ENCODE measurements around the gene PSD4. TPM values are rescaled to one million over a fixed set of nuclear protein-coding genes. Genes with fewer than 3 reads are reported as not detected.
A peak's percentile ranks its signal among the peaks of the same experiment; 100 is the strongest.

Gene PSD4
- total and polyA plus RNA-seq, 2 of the 4 experiments (the other 2 are of a cell fraction) = 0.36 to 0.70 TPM

GRCh38 chr2:113212245-113213060, 38.7 kb downstream of the PSD4 start:
- Histone ChIP-seq H2AK9ac (replicated peaks; ENCODE audit: low read depth, low read length, poor library complexity) (peak overlapping the region; percentile 31), H3K23ac (ENCODE audit: low read depth, low read length) (no peak overlapping the region), H3K9me1 (ENCODE audit: insufficient read depth, low read length) (peaks cover 11% of the 10 kb centered on the region), H3K4me1 (ENCODE audit: control insufficient read depth, insufficient read depth, low read length) (peaks cover 15% of the 10 kb centered on the region), H2AFZ (replicated peaks; ENCODE audit: low read length, poor library complexity) (peak overlapping the region; percentile 69), H2BK120ac (ENCODE audit: low read depth, low read length) (peak overlapping the region; percentile 28), H4K8ac (ENCODE audit: low read depth in 2 of 2, low read length in 2 of 2) (peak overlapping the region; percentile 49 to 77; a peak in 3 of 4 replicates), H4K20me1 (ENCODE audit: insufficient read depth, low read length) (no peaks in the 10 kb centered on the region), H3K4me2 (ENCODE audit: low read depth, low read length) (no peak overlapping the region), H4K91ac (ENCODE audit: insufficient read depth, low read depth, low read length) (peak overlapping the region; percentile 77), H3K4me3 (ENCODE audit: insufficient read depth, low read depth, low read length) (no peak overlapping the region), H3K9me3 (ENCODE audit: control insufficient read depth, insufficient read depth, low read length) (no peaks in the 10 kb centered on the region), H3K27me3 (ENCODE audit: control insufficient read depth, insufficient read depth, low read length) (no peaks in the 10 kb centered on the region; the same call in 1 of the 2 replicates), H3K4ac (ENCODE audit: low read depth, low read length) (peak overlapping the region; percentile 90; the same call in 1 of the 2 replicates), H3K14ac (replicated peaks; ENCODE audit: low read depth, low read length) (peak overlapping the region; percentile 13; the same call in 1 of the 2 replicates), H2BK20ac (ENCODE audit: low read depth, low read length) (peak overlapping the region; percentile 33; the same call in 1 of the 2 replicates), H3K18ac (ENCODE audit: low read depth, low read length) (no peak overlapping the region), H3K27ac (ENCODE audit: insufficient read depth, low read length) (no peak overlapping the region), H2BK15ac (ENCODE audit: low read depth, low read length) (no peak overlapping the region; the same call in 2 of the 3 replicates), H3K36me3 (ENCODE audit: control insufficient read depth, insufficient read depth, low read length) (no peaks in the 10 kb centered on the region), H3K56ac (ENCODE audit: extremely low read depth, insufficient read depth, low read length) (no peak overlapping the region), H4K5ac (ENCODE audit: low read depth, low read length) (0 out of 2 replicates have a peak overlapping the region, but pooled peaks have one; percentile 28), H2BK5ac (ENCODE audit: low read depth, low read length, poor library complexity, severe bottlenecking) (no peak overlapping the region), H3K9ac (ENCODE audit: low read depth, low read length) (no peak overlapping the region), H3K79me1 (ENCODE audit: low read depth in 1 of 2, low read length in 2 of 2) (no peaks in the 10 kb centered on the region), H2AK5ac (ENCODE audit: low read depth, low read length) (peak overlapping the region; percentile 27; the same call in 1 of the 2 replicates)
- ChIA-PET CTCF (interaction anchor here (0.7 to 1.9 kb wide), 4 partner anchors 14 to 158 kb away, joined by 3 to 8 read pairs (median 4); no protein-coding TSS in a partner anchor), POLR2A (ENCODE audit: unreplicated experiment) (no interaction called here)
- intact Hi-C loops (cut with micrococcal nuclease) (no loop called here), dilution Hi-C loops (cut with HindIII; ENCODE audit: low sequenced_read_pairs, unreplicated experiment) (no loop called here), in situ Hi-C loops (cut with MboI; ENCODE audit: low sequenced_read_pairs) (no loop called here)
- no peak for TF ChIP-seq RFX5 (IDR thresholded peaks at IDR 0.05; ENCODE audit: low read depth, low read length)
- no peak for TF ChIP-seq SMC3 (IDR thresholded peaks at IDR 0.05; ENCODE audit: low read depth, low read length)
- no peak for TF ChIP-seq NFE2L2 (IDR thresholded peaks at IDR 0.05; ENCODE audit: low read depth, low read length)
- TF ChIP-seq MXI1 (IDR thresholded peaks at IDR 0.05; ENCODE audit: borderline replicate concordance, low read depth, low read length) = no peak
- no peak for TF ChIP-seq MAZ (IDR thresholded peaks at IDR 0.05; ENCODE audit: borderline replicate concordance, low read depth, low read length)
- no peak for TF ChIP-seq CEBPB (IDR thresholded peaks at IDR 0.05; ENCODE audit: low read depth, low read length)
- no peak for TF ChIP-seq MAFK (IDR thresholded peaks at IDR 0.05; ENCODE audit: low read depth, low read length)
- TF ChIP-seq RCOR1 (IDR thresholded peaks at IDR 0.05; ENCODE audit: insufficient replicate concordance, low read length) = no peak
- TF ChIP-seq USF2 (IDR thresholded peaks at IDR 0.05; ENCODE audit: low read depth, low read length) = no peak
- no peak for TF ChIP-seq RAD21 (IDR thresholded peaks at IDR 0.05; ENCODE audit: low read length)
- TF ChIP-seq CHD1 (IDR thresholded peaks at IDR 0.05; ENCODE audit: low read depth, low read length) = no peak
- TF ChIP-seq POLR2A (IDR thresholded peaks at IDR 0.05; ENCODE audit: low read depth, low read length) = no peak
- no peak for TF ChIP-seq FOS (IDR thresholded peaks at IDR 0.05; ENCODE audit: low read depth, low read length)
- no peak for TF ChIP-seq BHLHE40 (IDR thresholded peaks at IDR 0.05; ENCODE audit: low read depth, low read length)
- BruUV-seq (replicated peaks) = no TSS peak
- 55% methylated on average over 7 of the region's 26 CpGs; no CpG with 5 or more reads in 1 of the 2 experiments for WGBS, 2 experiments (ENCODE audit: extremely low coverage in 2 of 2, insufficient read length in 1 of 2)
- DNase-seq (no peak), ATAC-seq (ENCODE audit: low read depth) (no peak)
